ENCODE results near the gene SLC39A3. TPM values are rescaled to one million over a fixed set of nuclear protein-coding genes. Genes with fewer than 3 reads are reported as not detected.

Gene SLC39A3
- total RNA-seq, 1 donor = 228 TPM

Other genes with a start within 250 kb of the SLC39A3 start
- gene GNG7, start 37.3 kb downstream of the SLC39A3 start, total RNA-seq = 5.1 TPM
- gene DIRAS1, start 18.6 kb downstream of the SLC39A3 start, total RNA-seq = 7.3 TPM
- 50.6 TPM for gene SGTA, start 43.3 kb upstream of the SLC39A3 start, total RNA-seq
- gene THOP1, start 45.5 kb upstream of the SLC39A3 start, total RNA-seq = 102 TPM
- gene ZNF554, start 79.9 kb upstream of the SLC39A3 start, total RNA-seq = 4.8 TPM
- gene ZNF555, start 101.5 kb upstream of the SLC39A3 start, total RNA-seq = 5.9 TPM
- gene ZNF556, start 127.3 kb upstream of the SLC39A3 start, total RNA-seq = not detected
- gene ZNF57, start 160.9 kb upstream of the SLC39A3 start, total RNA-seq = 3.5 TPM
- gene ZNF77, start 205.0 kb upstream of the SLC39A3 start, total RNA-seq = 3.8 TPM
- 0.27 TPM for gene TLE6, start 237.5 kb upstream of the SLC39A3 start, total RNA-seq